Activated CD4-positive, alpha-beta T cell treated with anti-CD3 and anti-CD28 coated beads, Interleukin-2, amount 50 U/mL, for 4 hours (primary cell): ENCODE measurements around the gene CDH13.

Experiments used
- DNase-seq, 2 experiments: peaks; one replicate each; pipeline ENCODE4 v3.0.0-alpha.2; 2020

CDH13 gene

DNA sequence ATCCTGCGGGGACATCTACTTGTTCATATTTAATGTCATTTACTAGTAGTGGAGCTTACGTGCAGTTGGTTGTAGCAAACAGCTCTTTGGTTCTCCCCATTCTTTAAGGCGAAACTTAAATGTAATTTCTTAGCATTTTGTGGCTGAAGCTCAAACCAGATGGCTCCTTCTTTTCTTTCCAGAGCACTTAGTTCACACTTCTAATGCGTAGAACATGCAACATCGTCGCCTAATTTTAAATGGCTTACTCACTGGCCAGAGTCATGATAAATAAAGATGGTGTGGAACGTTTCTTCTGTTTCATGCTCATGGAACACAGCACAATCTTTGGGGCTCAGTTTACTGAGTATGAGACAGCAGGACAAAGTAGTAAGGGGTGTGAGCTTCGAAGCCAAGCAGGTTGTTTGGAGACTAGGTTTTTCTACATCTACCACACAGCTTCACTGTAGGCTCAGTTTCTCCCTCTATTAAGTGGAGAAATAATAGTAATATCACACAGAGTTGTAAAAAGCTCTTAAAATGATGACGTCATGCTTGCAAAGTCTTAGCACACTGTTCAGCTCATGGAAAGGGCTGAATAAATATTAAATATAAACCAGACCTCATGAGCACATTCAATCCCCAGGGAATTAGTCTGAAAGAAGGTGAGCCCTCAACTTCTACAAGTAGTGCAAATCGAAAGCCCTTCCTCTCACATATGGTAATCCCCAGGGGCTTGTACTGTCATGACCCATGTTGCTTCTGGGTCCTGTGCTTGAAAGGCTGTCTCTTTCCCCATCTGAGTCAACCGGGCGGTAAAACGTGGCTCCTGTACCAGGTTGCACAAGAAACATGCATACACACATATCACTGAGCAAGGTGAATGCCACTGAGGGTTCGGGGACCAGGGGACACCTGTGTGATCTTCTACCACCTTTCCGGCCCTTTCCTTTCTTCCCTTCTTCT, 384.3 kb downstream of the CDH13 start:
- DNase-seq, result no peak

DNA sequence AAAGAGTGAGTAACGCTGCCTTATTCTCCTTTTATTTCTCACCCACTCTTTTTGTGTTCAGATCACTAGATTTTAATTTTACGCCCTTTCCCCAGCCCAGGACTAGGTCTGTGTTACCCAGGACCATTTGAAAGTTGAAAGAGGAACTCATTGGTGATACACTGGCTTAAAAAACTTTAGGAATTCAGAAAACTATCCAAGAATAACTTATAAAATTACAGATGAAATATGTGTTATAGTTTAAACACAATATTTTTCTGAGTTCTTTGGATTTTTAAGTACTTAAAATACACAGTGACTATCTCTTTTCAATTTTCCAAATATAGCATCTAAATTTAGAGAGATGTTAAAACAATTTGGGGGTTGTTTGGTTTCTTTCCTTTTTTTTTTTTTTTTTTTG, 385.2 kb downstream of the CDH13 start:
- no peak for DNase-seq

DNA sequence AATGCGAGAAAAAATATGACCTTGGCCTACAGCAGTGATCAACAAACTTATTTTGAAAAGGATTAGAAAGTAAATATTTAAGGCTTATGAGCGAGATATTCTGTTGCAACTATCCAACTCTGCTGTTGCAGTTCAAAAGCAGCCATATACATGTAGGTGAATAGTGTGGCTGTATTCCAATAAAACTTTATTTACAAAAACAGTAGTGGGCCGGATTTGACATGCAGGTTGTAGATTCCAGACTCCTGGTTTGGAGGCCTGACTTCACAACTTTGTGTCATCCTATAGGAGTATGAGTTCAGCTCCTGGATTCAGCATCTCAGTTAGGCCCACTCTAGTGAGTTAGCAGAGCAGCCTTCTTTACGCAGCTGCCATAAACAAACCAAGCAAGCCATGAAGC, 386.3 kb downstream of the CDH13 start:
- DNase-seq, result no peak

DNA sequence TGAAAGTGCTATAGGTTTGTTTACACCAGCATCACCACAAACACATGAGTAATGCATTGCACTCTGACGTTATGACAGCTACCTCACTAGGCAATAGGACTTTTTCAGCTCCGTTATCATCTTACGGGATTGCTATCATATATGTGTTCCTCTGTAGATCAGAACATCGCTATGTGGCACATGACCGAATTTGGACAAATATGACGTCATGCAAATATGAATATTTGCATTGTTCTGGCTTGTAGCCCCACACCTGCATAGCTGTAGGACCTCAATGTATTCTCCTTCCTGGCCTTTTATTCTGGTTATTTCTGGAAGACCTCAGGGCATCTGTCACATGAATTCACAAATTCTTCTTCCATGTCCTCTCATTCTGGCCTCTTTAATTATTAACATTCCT, 393.2 kb downstream of the CDH13 start:
- no peak for DNase-seq

DNA sequence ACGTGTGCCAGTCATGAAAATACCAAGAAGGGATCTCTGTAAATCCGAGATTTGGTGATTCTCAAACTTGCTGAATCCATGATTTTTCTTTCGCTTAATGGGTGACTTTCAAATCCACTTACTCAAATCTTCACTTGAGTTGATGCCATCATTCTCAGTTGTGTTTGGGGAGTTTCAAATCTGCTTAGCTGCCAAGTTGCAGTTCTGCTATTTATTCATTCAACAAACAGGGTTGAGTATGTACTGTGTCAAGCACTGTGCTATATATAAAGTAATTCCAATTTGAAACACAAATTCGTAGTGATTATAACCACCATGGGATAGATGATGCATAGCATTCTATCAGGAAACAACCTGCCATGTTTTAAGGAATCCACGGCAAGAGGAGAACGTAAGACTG, 394.3 kb downstream of the CDH13 start:
- DNase-seq, result no peak

DNA sequence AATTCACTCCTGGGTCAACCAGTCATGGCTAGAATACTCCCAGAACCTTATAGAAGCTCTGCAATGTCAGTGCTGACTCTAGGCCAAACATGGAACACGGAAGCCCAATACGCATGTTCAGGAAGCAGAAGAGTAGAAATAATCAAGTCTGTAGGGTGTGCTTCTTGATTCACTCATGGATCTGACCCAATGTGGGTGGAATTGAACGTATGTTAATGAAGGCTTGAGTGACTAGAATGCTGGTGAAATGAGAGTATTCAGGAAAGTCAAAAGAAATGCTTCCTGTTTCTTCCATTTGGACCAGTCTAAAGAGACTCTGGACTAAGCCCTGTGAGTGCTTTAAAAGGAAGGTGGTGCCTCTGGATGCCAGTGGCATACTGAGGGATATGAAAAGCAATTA, 395.0 kb downstream of the CDH13 start:
- no peak for DNase-seq

DNA sequence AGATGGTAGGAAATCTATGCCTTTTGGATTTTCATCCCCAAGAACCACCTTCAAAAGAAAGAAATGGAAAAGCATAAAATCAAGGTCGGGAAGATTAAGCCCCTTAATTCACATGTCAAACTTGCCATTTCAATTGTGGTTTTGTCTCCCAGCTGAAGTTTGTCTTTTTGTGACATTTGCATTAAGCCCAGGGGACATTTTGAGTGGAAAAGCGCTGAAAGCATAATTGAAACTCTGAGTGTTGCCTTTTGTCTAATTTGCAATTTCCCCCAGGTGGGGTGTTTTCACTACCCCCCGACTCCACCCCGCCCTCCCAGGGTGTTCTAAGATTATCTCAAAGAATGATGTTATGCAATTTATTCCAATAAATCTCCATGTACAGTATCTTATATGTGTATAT, 396.2 kb downstream of the CDH13 start:
- no peak for DNase-seq

DNA sequence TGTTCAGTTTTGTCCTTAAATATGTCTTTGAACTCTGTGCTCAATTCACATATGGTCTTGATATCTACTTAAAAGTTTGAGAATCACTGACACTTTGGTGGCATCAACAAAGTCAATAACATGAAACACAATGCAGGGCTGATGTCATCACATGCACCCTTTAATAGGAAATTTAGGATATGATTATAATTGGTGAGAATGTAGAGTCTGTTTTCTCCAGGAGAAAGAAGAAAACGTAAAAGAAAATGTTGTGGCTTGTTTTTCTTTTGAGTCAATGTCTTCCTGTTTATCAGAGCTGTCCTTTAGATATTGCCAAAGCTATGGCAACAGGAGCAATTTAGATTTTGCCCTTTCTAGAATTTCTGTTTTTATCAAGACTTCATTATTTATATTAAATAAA, 396.9 kb downstream of the CDH13 start:
- DNase-seq, result no peak

DNA sequence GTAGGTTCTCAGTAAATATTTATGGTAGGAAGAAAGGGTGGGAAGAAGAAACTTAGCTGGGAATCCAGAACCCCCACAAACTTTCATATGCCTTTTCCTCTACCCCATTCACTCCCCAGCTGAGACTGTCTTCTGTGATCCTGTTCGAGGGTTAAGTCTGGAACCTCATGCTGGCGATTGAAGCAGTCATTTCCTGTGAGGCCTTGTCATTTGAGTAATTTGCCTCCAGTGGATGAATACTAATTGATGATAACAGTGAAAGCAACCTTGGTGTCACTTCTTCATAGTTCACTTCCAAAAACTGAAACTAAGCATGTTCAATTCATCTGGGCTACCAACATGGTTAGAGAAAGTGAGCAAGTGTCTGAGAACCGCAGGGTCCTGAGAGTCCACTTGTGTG, 401.2 kb downstream of the CDH13 start:
- no peak for DNase-seq

DNA sequence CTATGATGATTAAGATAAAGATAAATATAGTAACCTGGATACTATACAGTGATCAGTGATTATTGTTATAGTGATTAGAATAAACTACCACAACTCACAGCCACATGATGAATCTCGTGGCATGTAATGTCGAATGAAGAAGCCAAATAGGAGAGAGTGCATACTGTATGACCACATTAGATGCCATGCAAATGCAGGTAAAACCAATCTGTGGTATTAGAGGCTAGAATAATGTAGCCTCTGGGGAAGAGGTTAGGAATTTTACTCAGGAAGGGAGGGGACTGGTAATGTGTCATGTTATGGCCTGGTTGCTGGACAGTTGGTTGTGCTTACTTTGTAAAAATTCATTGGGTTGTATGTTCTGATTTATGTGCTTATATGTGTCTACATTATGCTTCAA, 402.7 kb downstream of the CDH13 start:
- DNase-seq, result no peak

DNA sequence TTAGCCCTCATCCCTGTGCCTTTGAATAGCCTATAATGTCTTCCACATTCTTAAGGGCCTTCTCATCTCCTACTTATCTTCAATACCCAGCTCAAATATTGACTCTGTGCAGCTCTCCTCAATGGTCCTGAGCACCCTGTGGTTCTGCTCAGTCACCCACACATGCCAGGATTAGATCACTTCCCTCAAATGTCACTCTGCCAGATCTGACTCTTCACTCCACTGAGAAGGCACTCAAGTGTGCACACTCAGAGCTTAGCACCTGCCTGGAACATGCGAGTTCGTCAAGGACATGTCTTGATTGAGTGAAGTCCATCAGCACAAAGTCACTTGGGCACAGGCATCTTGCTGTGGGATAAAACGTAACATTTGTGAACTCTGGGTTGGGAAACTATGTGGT, 404.8 kb downstream of the CDH13 start:
- no peak for DNase-seq

DNA sequence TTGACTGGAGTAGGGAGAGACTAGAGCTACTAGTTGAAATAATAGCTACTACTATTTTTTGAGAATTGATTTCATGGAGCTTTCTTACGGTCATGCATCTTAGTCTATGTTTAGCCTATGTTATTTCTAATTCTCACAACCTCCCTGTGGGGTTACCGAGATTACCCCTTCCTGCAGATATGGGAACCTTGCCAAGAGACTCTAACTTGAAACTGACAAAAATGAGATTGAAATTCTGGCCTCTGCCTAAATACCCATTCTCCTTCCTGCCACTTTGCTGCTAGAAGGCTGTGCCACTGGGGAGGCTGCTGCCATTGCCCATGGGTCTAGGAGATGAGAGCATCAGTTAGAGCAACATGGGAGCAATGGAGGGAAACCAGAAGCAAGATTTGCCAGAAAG, 410.3 kb downstream of the CDH13 start:
- no peak for DNase-seq

DNA sequence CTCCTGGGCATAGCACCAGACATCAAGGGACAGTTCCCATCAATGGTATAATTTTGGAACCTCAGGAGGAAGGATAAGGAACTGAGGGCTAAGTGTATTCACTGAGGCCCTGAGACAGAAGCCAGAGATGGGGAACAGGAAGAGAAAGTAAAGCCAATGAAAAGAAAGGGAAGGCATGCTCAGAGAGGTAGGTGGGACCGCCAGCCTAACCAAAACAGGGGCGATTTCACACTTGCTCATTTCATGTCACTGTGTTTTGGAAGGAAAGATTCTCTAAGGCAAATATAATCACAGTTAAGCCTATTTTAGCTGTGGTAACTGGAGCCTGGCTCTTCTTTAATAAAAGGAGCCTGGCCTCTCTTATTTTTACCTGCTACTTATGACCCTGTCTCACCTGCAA, 411.1 kb downstream of the CDH13 start:
- DNase-seq, result no peak

DNA sequence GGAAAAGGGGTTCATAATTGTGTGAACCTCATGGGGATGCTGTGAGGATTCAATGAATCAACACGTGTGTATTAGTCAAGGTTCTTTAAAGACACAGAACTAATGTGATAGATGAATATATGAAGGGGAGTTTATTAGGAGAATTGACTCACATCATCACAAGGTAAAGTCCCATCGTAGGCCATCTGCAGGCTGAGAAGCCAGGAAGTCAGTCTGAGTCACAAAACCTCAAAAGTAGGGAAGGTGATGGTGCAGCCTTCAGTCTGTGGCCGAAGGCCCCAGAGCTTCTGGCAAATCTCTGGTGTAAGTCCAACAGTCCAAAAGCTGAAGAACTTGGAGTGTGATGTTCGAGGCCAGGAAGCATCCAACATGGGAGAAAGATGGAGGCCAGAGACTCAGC, 413.4 kb downstream of the CDH13 start:
- DNase-seq, result no peak

DNA sequence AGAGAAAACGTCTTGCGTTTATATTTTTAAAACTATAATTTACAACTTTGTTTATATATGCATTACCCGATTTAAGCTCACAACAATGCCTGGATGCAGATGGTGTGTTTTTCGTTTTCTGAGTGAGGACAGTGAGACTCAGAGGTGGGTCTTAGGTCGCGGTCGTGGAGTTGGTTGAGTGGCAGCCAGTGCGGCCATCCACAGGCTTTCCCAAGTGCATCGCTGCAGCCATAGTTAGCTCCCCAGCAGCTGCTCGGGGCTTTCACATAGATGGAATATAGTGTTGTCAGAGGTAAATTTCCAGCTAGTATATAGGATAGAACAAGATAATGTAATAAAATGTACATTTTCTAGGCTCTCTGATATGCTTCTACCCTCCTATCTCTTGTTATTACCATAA, 417.8 kb downstream of the CDH13 start:
- DNase-seq, result no peak

DNA sequence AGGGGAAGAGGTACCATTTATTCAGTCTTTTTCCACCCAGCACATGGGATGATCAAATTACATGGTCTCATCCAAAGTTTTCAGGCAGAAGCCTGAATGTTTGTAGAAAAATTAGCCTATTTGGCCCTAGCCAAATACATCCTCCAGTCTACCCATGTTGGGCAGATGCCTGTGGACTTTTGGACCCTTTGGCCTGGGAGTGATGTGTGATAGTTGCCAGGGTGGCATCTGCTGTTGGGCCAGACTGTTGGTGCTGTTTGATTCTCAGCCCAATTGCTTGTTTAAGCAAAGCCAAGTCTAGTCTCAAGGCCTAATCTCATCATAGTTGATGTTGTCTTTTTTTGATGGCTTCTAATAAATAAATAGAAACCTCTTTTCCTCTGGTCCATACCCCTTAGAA, 419.0 kb downstream of the CDH13 start:
- DNase-seq, result no peak

DNA sequence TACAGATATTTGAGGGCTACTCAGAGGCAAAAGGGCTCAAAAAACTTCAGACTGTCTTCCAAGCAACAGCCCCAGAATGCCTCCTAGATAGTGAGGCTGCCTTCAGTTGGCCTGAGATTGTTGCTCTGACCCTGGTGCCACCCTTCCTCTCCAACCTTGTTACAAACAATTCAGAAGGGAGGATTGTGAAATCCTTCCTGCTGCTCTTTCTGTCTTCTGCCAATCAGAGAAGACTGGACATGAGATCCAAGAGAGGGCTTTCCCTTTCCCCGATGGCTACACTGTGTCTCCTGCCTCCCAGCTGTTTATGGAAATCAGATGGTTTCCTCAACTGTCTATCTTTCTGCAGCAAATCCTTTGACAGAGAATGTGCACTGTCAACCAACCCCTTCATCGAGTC, 419.9 kb downstream of the CDH13 start:
- no peak for DNase-seq

DNA sequence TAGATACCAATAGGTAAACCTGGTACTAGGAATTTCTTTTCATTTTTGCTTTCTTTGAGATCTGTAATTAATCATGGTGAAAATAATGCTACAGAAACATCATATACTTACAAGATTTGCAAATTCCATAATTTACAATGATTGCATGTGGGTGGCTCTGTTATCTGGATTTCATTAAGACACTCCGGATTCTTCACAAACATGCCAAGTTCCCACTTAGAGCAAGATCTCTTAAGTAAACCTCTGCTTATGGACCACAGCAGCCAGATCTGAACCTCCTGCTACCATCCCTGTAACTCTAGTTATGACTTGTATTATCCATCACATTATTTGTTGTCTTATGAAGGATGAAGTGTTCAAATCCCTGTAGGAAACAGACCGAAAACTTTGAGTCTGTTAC, 424.7 kb downstream of the CDH13 start:
- no peak for DNase-seq

DNA sequence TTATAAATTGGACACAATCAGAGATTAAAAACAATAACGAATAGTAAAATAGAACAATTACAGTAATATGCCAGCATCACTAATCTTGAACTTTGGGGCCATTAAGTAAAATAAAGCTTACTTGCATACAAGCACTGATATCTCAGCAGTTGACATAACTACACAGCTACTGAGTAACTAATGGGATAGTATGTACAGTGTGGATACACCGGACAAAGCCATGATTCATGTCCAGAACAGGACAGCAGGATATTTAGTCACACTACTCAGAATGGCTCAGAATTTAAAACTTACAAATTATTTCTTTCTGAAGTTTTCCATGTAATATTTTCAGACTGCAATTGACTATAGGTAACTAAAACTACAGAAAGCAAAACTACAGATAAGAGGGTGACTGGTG, 427.5 kb downstream of the CDH13 start:
- no peak for DNase-seq

DNA sequence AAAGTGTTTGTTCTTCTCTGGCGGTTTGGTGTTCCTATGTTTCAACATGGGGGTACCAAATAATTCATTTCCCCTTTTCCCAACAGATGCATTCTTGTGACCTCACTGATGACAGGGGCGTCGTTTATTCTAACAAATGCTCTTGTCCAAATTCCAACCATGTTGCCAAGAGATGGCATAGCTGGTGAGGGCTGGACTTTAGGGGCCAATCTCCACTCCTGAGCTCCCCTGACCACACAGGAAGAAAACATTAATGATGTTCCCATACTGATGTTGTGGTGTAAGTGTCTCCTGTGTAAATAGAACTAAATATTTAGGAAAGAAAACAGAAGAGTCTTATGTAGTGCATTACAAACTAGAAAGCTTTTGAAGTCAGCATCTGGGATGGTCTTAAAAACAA, 431.6 kb downstream of the CDH13 start:
- no peak for DNase-seq

DNA sequence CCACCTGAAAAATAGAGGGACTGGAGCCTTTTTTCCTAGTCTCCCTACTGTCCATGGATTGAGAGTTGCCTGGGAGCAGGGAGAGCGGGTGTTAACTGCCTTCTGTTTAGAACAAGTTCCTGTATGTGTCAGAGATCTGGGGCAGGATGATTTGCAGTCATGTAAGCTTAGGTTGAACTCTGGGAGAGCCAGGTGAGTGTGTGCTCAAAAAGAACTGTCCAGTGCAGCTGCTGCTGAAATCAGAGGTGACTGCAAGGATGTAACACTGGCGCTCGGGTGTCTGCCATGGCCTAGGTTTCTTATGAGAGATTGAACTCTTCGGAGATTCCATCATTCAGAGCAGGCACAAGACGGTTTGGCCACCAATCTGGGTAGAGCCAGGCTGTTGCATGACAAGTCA, 432.5 kb downstream of the CDH13 start:
- DNase-seq, result no peak

DNA sequence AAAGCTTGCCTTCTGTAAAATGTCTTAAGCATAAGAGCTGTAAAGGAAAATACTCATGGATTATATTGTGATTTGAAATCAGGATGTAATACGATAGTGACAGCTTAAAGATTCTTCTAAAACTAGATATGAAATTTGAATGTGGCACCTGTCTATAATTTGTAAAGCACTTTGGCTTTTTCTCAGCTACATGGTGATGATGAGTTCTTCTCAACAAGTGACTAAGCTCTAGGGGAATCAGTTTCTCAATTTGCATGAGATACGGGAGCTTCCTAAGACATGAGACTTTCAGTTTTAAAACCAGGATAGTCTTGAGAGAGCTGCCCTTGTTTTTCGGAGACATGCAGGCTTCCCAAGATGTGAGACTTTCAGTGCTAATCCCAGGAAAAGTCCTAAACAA, 439.2 kb downstream of the CDH13 start:
- DNase-seq, result no peak

DNA sequence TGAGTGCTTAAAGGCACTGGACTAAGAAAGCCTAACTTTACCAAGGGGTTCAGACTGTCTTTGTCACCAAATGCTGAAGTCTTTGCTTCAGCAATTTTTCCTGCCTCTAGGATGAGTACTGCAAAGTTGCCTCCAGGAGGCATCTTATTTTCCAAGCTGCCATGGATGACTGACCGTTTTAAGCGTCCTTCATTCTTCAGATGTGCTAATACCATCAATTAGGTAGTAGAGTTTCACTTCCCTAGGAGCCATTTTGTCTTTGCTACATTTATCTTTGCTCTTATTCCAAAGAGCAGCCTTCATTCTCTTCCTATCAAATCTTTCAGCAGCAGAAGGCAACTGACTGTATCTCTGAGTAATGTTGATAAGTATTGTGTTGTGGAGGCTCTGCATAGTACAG, 440.1 kb downstream of the CDH13 start:
- DNase-seq, result no peak

DNA sequence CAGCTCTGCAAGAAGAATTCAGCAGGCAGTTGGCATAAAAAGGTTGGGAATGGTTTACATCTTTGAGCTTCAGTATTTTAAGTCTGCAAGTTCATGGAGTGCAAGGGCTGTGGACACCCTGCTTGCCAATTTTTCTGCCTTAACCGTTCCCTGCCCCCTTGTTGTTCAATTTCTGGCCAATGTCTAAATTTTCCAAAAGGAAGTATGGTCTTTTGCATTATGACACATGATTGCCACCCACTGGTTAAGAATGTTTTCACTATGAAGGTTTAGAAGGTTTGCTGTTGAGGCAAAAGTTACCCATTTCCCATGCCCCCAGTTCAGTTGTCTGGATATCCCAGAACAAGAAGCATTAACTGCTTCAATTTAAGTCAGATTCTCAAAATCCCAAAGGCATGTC, 441.9 kb downstream of the CDH13 start:
- DNase-seq, result no peak
